ENCODE results near the gene AIG1. TPM values are rescaled to one million over a fixed set of nuclear protein-coding genes. Genes with fewer than 3 reads are reported as not detected.

AIG1 gene
- total RNA-seq, 1 donor from 2014 or later: 37.1 TPM

DNA sequence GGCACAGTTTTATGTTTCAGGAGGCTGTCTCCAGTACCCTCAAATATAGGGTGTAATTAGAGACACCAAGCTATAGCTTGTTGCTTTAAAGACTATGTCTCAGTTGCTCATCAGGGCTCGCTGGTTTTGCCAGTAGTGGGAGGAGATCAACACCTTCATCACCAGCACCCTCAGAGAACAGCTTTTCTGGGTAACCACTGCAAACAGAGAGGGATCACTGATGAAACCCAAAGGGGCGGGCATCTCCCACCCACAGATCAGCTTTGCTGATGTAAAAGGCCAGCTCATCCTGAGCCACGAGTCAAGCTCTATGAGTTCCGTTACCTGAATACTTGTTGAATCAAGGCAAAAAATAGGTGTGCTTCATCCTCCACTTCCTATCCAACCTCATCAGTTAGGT lies 187.7 kb downstream of the AIG1 start:
- H3K9ac ChIP-seq: no peak overlapping the region
- H3K4me1 ChIP-seq: no peaks in the 10 kb centered on the region
- H3K79me2 ChIP-seq (ENCODE audit: low read depth): no peaks in the 10 kb centered on the region
- no peaks in the 10 kb centered on the region for H3K36me3 ChIP-seq
- no peak overlapping the region for H2AFZ ChIP-seq (replicated peaks)
- Mint-ChIP-seq H3K4me1 (peaks cover 3% of the 10 kb centered on the region), H3K36me3 (peaks cover 3% of the 10 kb centered on the region), H3K27me3 (ENCODE audit: insufficient read depth, low read depth) (peaks cover 2% of the 10 kb centered on the region), H3K4me3 (no peak overlapping the region), H3K9me3 (peaks cover 6% of the 10 kb centered on the region), H3K27ac (no peak overlapping the region)
- no peak for DNase-seq (ENCODE audit: low spot score)
- H4K20me1 ChIP-seq (ENCODE audit: low read depth): no peaks in the 10 kb centered on the region
- no peaks in the 10 kb centered on the region for H3F3A ChIP-seq (ENCODE audit: low read depth)
- no peak overlapping the region for H3K4me2 ChIP-seq
- TF ChIP-seq, protein P1, sequence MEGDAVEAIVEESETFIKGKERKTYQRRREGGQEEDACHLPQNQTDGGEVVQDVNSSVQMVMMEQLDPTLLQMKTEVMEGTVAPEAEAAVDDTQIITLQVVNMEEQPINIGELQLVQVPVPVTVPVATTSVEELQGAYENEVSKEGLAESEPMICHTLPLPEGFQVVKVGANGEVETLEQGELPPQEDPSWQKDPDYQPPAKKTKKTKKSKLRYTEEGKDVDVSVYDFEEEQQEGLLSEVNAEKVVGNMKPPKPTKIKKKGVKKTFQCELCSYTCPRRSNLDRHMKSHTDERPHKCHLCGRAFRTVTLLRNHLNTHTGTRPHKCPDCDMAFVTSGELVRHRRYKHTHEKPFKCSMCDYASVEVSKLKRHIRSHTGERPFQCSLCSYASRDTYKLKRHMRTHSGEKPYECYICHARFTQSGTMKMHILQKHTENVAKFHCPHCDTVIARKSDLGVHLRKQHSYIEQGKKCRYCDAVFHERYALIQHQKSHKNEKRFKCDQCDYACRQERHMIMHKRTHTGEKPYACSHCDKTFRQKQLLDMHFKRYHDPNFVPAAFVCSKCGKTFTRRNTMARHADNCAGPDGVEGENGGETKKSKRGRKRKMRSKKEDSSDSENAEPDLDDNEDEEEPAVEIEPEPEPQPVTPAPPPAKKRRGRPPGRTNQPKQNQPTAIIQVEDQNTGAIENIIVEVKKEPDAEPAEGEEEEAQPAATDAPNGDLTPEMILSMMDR (IDR thresholded peaks at IDR 0.05): no peak
- TF ChIP-seq EZH2 (IDR thresholded peaks at IDR 0.05) (no peak), EZH2phosphoT487 (IDR thresholded peaks at IDR 0.05) (no peak)
- H3K27ac ChIP-seq: no peak overlapping the region
- H3K9me3 ChIP-seq (ENCODE audit: low read depth): no peaks in the 10 kb centered on the region
- no peak overlapping the region for H3K4me3 ChIP-seq
- no peaks in the 10 kb centered on the region for H3K27me3 ChIP-seq

DNA sequence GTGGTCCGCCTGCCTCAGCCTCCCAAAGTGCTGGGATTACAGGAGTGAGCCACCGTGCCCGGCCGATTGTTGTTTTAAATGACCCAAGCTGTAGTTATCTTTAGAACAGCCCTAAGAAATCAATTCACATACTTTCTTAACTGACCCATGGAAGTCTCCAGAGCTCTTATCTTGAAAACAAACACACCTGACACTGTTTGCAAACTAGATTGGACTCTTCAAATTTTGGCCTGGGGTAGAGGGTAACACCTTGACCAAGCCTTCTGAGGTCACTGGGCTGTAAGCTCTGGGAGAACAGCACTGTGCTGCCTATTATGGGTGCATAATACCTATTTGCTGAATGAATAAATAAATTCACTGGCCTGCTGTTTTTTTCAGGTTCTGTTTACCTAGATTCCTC lies 190.6 kb downstream of the AIG1 start:
- Mint-ChIP-seq H3K27me3 (ENCODE audit: insufficient read depth, low read depth) (peaks cover 2% of the 10 kb centered on the region), H3K4me1 (peaks cover 12% of the 10 kb centered on the region), H3K36me3 (peaks cover 3% of the 10 kb centered on the region), H3K27ac (no peak overlapping the region), H3K4me3 (no peak overlapping the region), H3K9me3 (peaks cover 2% of the 10 kb centered on the region)
- H2AFZ ChIP-seq (replicated peaks): no peak overlapping the region
- no peaks in the 10 kb centered on the region for H4K20me1 ChIP-seq (ENCODE audit: low read depth)
- TF ChIP-seq, protein P1 (IDR thresholded peaks at IDR 0.05): no peak
- TF ChIP-seq EZH2 (IDR thresholded peaks at IDR 0.05) (no peak), EZH2phosphoT487 (IDR thresholded peaks at IDR 0.05) (no peak)
- no peaks in the 10 kb centered on the region for H3F3A ChIP-seq (ENCODE audit: low read depth)
- H3K4me1 ChIP-seq: no peaks in the 10 kb centered on the region
- DNase-seq (ENCODE audit: low spot score): no peak
- H3K9me3 ChIP-seq (ENCODE audit: low read depth): no peaks in the 10 kb centered on the region
- no peak overlapping the region for H3K4me2 ChIP-seq
- H3K27me3 ChIP-seq: no peaks in the 10 kb centered on the region
- no peaks in the 10 kb centered on the region for H3K79me2 ChIP-seq (ENCODE audit: low read depth)
- H3K9ac ChIP-seq: no peak overlapping the region
- H3K27ac ChIP-seq: no peak overlapping the region
- H3K36me3 ChIP-seq: no peaks in the 10 kb centered on the region
- no peak overlapping the region for H3K4me3 ChIP-seq

DNA sequence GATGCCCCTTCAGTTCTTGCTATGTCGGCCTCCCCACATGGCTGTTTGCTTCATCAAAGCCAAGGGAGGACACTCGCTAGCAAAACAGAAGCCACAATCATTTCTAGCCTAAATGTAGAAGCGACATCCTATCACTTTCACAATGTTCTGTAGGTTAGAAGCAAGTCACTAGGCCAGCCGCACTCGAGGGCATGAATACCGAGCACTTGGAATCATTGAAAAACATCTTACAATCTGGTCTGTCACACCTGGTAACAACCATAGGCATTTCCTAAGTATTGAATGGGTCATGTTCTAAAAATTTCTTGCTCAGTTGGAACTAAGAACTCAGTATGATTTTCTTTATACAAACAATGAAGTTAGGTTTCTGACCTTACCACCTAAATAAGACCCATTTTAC lies 192.3 kb downstream of the AIG1 start:
- H3K9me3 ChIP-seq (ENCODE audit: low read depth): no peaks in the 10 kb centered on the region
- H3F3A ChIP-seq (ENCODE audit: low read depth): no peaks in the 10 kb centered on the region
- Mint-ChIP-seq H3K36me3 (peaks cover 3% of the 10 kb centered on the region), H3K4me1 (peaks cover 12% of the 10 kb centered on the region), H3K27ac (no peak overlapping the region), H3K4me3 (no peak overlapping the region), H3K27me3 (ENCODE audit: insufficient read depth, low read depth) (peaks cover 2% of the 10 kb centered on the region), H3K9me3 (no peaks in the 10 kb centered on the region)
- no peak overlapping the region for H3K4me2 ChIP-seq
- H3K27me3 ChIP-seq: no peaks in the 10 kb centered on the region
- no peak overlapping the region for H3K4me3 ChIP-seq
- no peak overlapping the region for H3K9ac ChIP-seq
- H3K79me2 ChIP-seq (ENCODE audit: low read depth): no peaks in the 10 kb centered on the region
- no peaks in the 10 kb centered on the region for H3K36me3 ChIP-seq
- H3K4me1 ChIP-seq: no peaks in the 10 kb centered on the region
- H4K20me1 ChIP-seq (ENCODE audit: low read depth): no peaks in the 10 kb centered on the region
- TF ChIP-seq EZH2 (IDR thresholded peaks at IDR 0.05) (no peak), EZH2phosphoT487 (IDR thresholded peaks at IDR 0.05) (no peak)
- TF ChIP-seq, protein P1 (IDR thresholded peaks at IDR 0.05): no peak
- no peak overlapping the region for H3K27ac ChIP-seq
- H2AFZ ChIP-seq (replicated peaks): no peak overlapping the region
- DNase-seq (ENCODE audit: low spot score): no peak
